Heart left ventricle (tissue), 13 donors: ENCODE results near the gene WWTR1.

Experiments
- CTCF ChIP-seq, 12 donors: fragments of 200-600 bp; sonication (generic) in 4 of 12; IDR thresholded peaks; one replicate each; pipeline versions ENCODE4 v1.5.0 to v1.8.0; 2018 to 2022; ENCODE audit warnings: antibody characterized with exemption in 12 of 12, mild to moderate bottlenecking in 5 of 12
- POLR2A ChIP-seq, 2 donors: fragments of 450-650 bp; IDR thresholded peaks; one replicate each; pipeline ENCODE4 v1.6.1; 2017; ENCODE audit warnings: antibody characterized with exemption in 2 of 2, mild to moderate bottlenecking in 2 of 2, moderate library complexity in 2 of 2
- donor health status: ischemic (EF 13 %, LVEDD 7.1; RV severe dilation, severe dysfunction).
- donor health status: DM: no; HTN: yes; CAD: no.
- donor health status: DM: no; HTN: no; CAD: no.
- donor health status: ischemic (EF 25% LVEDD 6.9; RV normal size, moderate dysfunction).
- donor health status: ischemic (EF 25% LVEDD 5.7; RV mildly dilated, moderate dysfunction).
- donor health status: ischemic (EF 35%, LVEDD 5.7; RV mildly dilated, moderate dysfunction).
- donor health status: nonischemic (EF 11% LVEDD 7.7; RV severe dilation, severe dysfunction).
- donor health status: DM: yes; HTN: yes; CAD: no.
- donor health status: PGD.
- donor health status: ischemic (EF 29% LVEDD 5.4; RV normal size, mild dysfunction).
- donor health status: nonischemic (EF 23%, LVEDD 6.1; RV moderate dilation, normal function).

- TF ChIP-seq CTCF (IDR thresholded peaks at IDR 0.05): peak in 10 of 12 donors; percentile 7 to 61 (median 45)
- TF ChIP-seq POLR2A (IDR thresholded peaks at IDR 0.05): no peak
Observed at GRCh38 chr3:149527531-149528339, 130.1 kb downstream of the WWTR1 start.
